Measurements from ENCODE around the gene TOP3B.

TOP3B gene

GRCh38 chr22:21982338-21982965 lies at the start of gene TOP3B:
TSS of gene TOP3B (minus strand) at chr22:21982787. CDS start at chr22:21975709, 7,078 bp downstream.
- no peak for TF ChIP-seq CTCF (IDR thresholded peaks at IDR 0.05)

GRCh38 chr22:22031183-22031945 lies 48.8 kb upstream of the TOP3B start:
- no peak for TF ChIP-seq CTCF (IDR thresholded peaks at IDR 0.05)

GRCh38 chr22:22030493-22031182 lies 48.1 kb upstream of the TOP3B start:
- TF ChIP-seq CTCF (IDR thresholded peaks at IDR 0.05) = no peak; the same call in 1 of the 2 replicates

- TF ChIP-seq CTCF (IDR thresholded peaks at IDR 0.05) = no peak
These were observed 45.4 kb upstream of the TOP3B start for GRCh38 chr22:22027955-22028354.

GRCh38 chr22:22026157-22026831 lies 43.7 kb upstream of the TOP3B start:
- TF ChIP-seq CTCF (IDR thresholded peaks at IDR 0.05) = no peak

GRCh38 chr22:22025320-22026156 lies 43.0 kb upstream of the TOP3B start:
- no peak for TF ChIP-seq CTCF (IDR thresholded peaks at IDR 0.05)
